C4-2B (cell line): ENCODE data around the gene ASTN1.

Source experiments
- CTCF ChIP-seq: fragments of 450-650 bp; conservative IDR thresholded peaks from 2 replicates; pipeline ENCODE4 v1.5.1; 2017; ENCODE audit warnings: mild to moderate bottlenecking
- ZFX ChIP-seq: fragments of 450-650 bp; IDR thresholded peaks from 2 replicates; pipeline ENCODE4 v1.6.1; 2017

- TF ChIP-seq CTCF (no peak), ZFX (no peak)
These were observed 156.9 kb downstream of the ASTN1 start for GRCh38 chr1:177007437-177008161.
